Stimulated activated CD4-positive, alpha-beta T cell treated with anti-CD3 and anti-CD28 coated beads, TNF-alpha, amount 100 ng/mL, for 4 hours (primary cell): Measurements from ENCODE around the gene KCNJ11.

Experiments
- DNase-seq, 3 experiments: peaks; one replicate each; pipeline ENCODE4 v3.0.0-alpha.2; 2020; ENCODE audit warnings: low read depth in 3 of 3

Gene KCNJ11

GRCh38 chr11:17366495-17366894 lies 22.0 kb downstream of the KCNJ11 start:
- no peak for DNase-seq

- peak in 2 of 3 experiments; percentile 22 to 50 for DNase-seq
Measured at GRCh38 chr11:17354601-17354991, 33.9 kb downstream of the KCNJ11 start.

GRCh38 chr11:17353821-17354600 lies 34.4 kb downstream of the KCNJ11 start:
- no peak for DNase-seq

- DNase-seq: peak; percentile 37 to 50 (median 49)
Measured at GRCh38 chr11:17352950-17353820, 35.3 kb downstream of the KCNJ11 start.

GRCh38 chr11:17351510-17352176 lies 36.8 kb downstream of the KCNJ11 start, which contains the start of gene NCR3LG1:
NCR3LG1 (plus strand) TSS chr11:17351800; CDS start chr11:17351970, 170 bp downstream.
- DNase-seq: peak; percentile 30 to 56 (median 41)

- no peak for DNase-seq
Measured at GRCh38 chr11:17351172-17351509, 37.3 kb downstream of the KCNJ11 start.

GRCh38 chr11:17350455-17351171 lies 37.8 kb downstream of the KCNJ11 start:
- DNase-seq: no peak

GRCh38 chr11:17347676-17348075 lies 40.8 kb downstream of the KCNJ11 start:
- no peak for DNase-seq

GRCh38 chr11:17343907-17344306 lies 44.6 kb downstream of the KCNJ11 start:
- DNase-seq: no peak

GRCh38 chr11:17343257-17343656 lies 45.2 kb downstream of the KCNJ11 start:
- DNase-seq: no peak
